Endothelial cell of umbilical vein (primary cell): ENCODE measurements around the gene BCL3.
"Not testable (repeated sequence)": the region's sequence is repeated elsewhere in the genome, so short reads cannot be mapped to it uniquely, and the experiment has no call there.

ENCODE experiments used
- CTCF ChIP-seq, 2 donors: IDR thresholded peaks; 1 replicate in 1 of 2; 2 replicates in 1 of 2; pipeline ENCODE4 v1.5.1; 2011; ENCODE audit warnings: low read length in 2 of 2, mild to moderate bottlenecking in 2 of 2, moderate library complexity in 2 of 2, control low read depth in 1 of 2, inconsistent platforms in 1 of 2, low read depth in 1 of 2; ENCODE audit not compliant: insufficient read depth in 1 of 2; ENCODE audit errors: extremely low read depth in 1 of 2
- EZH2 ChIP-seq: IDR thresholded peaks from 2 replicates; pipeline ENCODE4 v1.6.1; 2012; ENCODE audit warnings: borderline replicate concordance, low read depth, mild to moderate bottlenecking, moderate library complexity, low read length, inconsistent platforms; ENCODE audit not compliant: severe bottlenecking
- FOS ChIP-seq: IDR thresholded peaks from 2 replicates; pipeline ENCODE4 v1.6.1; 2011; ENCODE audit warnings: mild to moderate bottlenecking, low read length, moderate library complexity, borderline replicate concordance; ENCODE audit not compliant: insufficient read depth
- GATA2 ChIP-seq: IDR thresholded peaks from 2 replicates; pipeline ENCODE4 v1.7.0; 2011; ENCODE audit warnings: low read depth, mild to moderate bottlenecking, moderate library complexity, mixed read lengths, low read length; ENCODE audit not compliant: insufficient read length, insufficient read depth
- JUN ChIP-seq: IDR thresholded peaks from 2 replicates; pipeline ENCODE4 v1.6.1; 2011; ENCODE audit warnings: borderline replicate concordance, low read depth; ENCODE audit not compliant: insufficient read length, insufficient read depth
- MAX ChIP-seq: IDR thresholded peaks from 2 replicates; pipeline ENCODE4 v1.6.1; 2011; ENCODE audit not compliant: insufficient read depth, insufficient read length
- MYC ChIP-seq: IDR thresholded peaks from one replicate; pipeline ENCODE4 v1.6.1; 2011; ENCODE audit warnings: mild to moderate bottlenecking, low read depth, low read length
- POLR2A ChIP-seq: IDR thresholded peaks from 2 replicates; pipeline ENCODE4 v1.6.1; 2012; ENCODE audit warnings: low read depth, mild to moderate bottlenecking, control low read depth, low read length
- POLR2AphosphoS5 ChIP-seq: IDR thresholded peaks from 2 replicates; pipeline ENCODE4 v1.6.1; 2012; ENCODE audit warnings: low read depth, mild to moderate bottlenecking, control low read depth, low read length, moderate library complexity; ENCODE audit not compliant: insufficient read depth

DNA sequence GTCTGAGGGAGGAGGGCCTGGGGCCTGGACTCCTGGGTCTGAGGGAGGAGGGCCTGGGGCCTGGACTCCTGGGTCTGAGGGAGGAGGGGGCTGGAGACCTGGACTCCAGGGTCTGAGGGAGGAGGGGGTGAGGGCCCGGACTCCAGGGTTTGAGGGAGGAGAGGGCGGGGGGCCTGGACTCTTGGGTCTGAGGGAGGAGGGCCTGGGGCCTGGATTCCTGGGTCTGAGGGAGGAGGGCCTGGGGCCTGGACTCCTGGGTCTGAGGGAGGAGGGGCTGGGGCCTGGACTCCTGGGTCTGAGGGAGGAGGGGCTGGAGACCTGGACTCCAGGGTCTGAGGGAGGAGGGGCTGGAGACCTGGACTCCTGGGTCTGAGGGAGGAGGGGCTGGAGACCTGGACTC is 33.2 kb downstream of the BCL3 start:
- not testable (repeated sequence) for TF ChIP-seq POLR2AphosphoS5; POLR2A; CTCF (IDR thresholded peaks at IDR 0.05; ENCODE audit: extremely low read depth in 1 of 2, insufficient read depth in 1 of 2, low read depth in 1 of 2, low read length in 2 of 2); FOS; EZH2; MYC; GATA2; MAX; JUN
